ENCODE data around the gene TRA2B.

TRA2B gene

GRCh38 chr3:185887066-185887465 lies 50.7 kb downstream of the TRA2B start:
- H3K4me3 ChIP-seq (ENCODE audit: low read depth, low read length): no peak overlapping the region
- no peak for TF ChIP-seq CTCF (IDR thresholded peaks at IDR 0.05; ENCODE audit: low read depth, low read length)

GRCh38 chr3:185884641-185885040 lies 53.2 kb downstream of the TRA2B start:
- no peak overlapping the region for H3K4me3 ChIP-seq (ENCODE audit: low read depth, low read length)
- no peak for TF ChIP-seq CTCF (IDR thresholded peaks at IDR 0.05; ENCODE audit: low read depth, low read length)

DNA sequence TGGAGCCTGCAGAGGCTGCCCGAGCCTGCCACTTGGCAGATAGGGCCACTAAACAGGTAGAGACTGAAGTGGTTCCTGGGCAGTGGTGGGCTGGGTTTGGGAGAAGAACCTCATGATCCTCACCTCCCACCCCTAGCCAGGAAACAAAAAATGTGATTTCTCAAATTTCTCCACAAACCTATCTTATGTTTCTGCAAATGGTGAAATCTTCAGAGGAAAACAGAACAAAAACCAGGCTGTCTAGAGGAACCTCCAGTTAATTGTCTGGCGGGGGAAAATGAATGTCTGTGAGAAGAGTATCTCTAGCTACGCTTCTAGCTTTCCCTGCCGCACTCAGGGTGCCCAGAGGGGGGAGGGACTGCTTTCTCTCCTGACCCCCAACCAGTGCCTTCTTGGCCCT lies 55.9 kb downstream of the TRA2B start:
- no peak for TF ChIP-seq CTCF (IDR thresholded peaks at IDR 0.05; ENCODE audit: low read depth, low read length)
- H3K4me3 ChIP-seq (ENCODE audit: low read depth, low read length): no peak overlapping the region

- no peak for TF ChIP-seq CTCF (IDR thresholded peaks at IDR 0.05; ENCODE audit: low read depth, low read length)
- H3K4me3 ChIP-seq (ENCODE audit: low read depth, low read length): no peak overlapping the region
Measured at GRCh38 chr3:185880600-185880999, 57.2 kb downstream of the TRA2B start.

DNA sequence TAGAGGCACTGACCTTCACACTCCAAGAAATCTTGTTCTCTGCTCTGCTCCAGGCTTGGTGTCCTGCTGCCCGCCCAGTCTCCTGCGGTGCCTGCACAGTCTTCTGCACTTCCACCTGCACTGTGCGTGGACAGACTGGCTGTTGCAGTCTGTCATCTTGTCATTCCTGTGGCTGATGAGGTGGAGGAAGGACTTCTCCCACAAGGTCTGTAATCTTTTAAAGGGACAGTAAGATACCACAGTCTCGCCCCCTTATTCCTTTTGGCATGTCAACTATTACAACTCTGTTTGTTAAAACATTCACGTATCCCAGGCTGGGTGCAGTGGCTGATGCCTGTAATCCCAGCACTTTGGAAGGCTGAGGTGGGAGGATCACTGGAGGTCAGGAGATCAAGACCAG lies 58.9 kb downstream of the TRA2B start:
- TF ChIP-seq CTCF (IDR thresholded peaks at IDR 0.05; ENCODE audit: low read depth, low read length): no peak
- no peak overlapping the region for H3K4me3 ChIP-seq (ENCODE audit: low read depth, low read length)

DNA sequence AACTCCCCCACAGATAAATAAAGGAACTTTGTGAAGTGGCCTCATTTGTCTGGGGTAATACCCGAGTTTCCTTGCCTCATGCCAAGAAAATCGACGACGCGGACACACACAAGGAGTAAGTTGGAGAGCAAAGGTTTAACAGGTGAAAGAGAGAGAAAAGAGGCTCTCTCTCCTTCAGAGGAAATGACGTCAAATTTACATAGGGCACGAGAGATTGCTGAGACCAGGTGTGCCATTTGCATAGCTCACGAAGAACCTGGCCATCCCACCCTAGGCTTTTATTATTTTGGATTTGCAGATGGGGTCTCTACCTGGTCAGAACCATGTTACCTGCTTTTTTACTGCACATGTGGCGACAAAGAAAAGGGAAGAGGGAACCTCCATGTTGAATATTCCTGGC lies 63.7 kb downstream of the TRA2B start:
- TF ChIP-seq CTCF (IDR thresholded peaks at IDR 0.05; ENCODE audit: low read depth, low read length): no peak
- no peak overlapping the region for H3K4me3 ChIP-seq (ENCODE audit: low read depth, low read length)

DNA sequence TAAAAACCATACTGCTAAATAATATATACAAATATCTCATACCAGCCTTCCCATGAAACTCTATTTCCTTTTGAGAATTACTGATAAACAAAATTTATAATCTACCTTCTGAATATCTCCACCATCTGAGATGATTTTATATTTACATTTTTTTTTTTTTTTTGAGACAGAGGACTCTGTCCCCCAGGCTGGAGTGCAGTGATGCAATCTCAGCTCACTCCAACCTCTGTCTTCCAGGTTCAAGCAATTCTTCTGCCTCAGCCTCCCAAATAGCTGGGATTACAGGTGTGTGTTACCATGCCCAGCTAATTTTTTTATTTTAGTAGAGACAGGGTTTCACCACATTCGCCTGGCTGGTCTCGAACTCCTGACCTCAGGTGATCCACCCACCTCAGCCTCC lies 70.2 kb downstream of the TRA2B start:
- H3K4me3 ChIP-seq (ENCODE audit: low read depth, low read length): no peak overlapping the region
- TF ChIP-seq CTCF (IDR thresholded peaks at IDR 0.05; ENCODE audit: low read depth, low read length): no peak

Data from WI38 (cell line).